ENCODE results near the gene STAMBP.
"Not testable (repeated sequence)": the region's sequence is repeated elsewhere in the genome, so short reads cannot be mapped to it uniquely, and the experiment has no call there.

STAMBP gene

GRCh38 chr2:73828818-73829570, at the start of gene STAMBP:
TSS of gene STAMBP (plus strand) at chr2:73828961. CDS start at chr2:73830857, 1,896 bp downstream.
- peak; percentile 97 for DNase-seq (ENCODE audit: low spot score)

GRCh38 chr2:73779467-73780236, 49.1 kb upstream of the STAMBP start, which contains the start of gene DUSP11:
TSS of gene DUSP11 (minus strand) at chr2:73780103. CDS start at chr2:73779974, 129 bp downstream.
- DNase-seq (ENCODE audit: low spot score), result peak; percentile 93

- DNase-seq (ENCODE audit: low spot score), result no peak
These were observed 48.6 kb upstream of the STAMBP start for GRCh38 chr2:73780237-73780582.

GRCh38 chr2:73783402-73783801, 45.4 kb upstream of the STAMBP start:
- DNase-seq (ENCODE audit: low spot score), result not testable (repeated sequence)

- DNase-seq (ENCODE audit: low spot score), result not testable (repeated sequence)
These were observed 44.9 kb upstream of the STAMBP start, which contains the start of gene C2orf78 for GRCh38 chr2:73783883-73784282. TSS of gene C2orf78 (plus strand) at chr2:73784183. CDS start at chr2:73784310, 127 bp downstream.

- DNase-seq (ENCODE audit: low spot score), result no peak
These were observed 16.9 kb upstream of the STAMBP start for GRCh38 chr2:73811878-73812277.

GRCh38 chr2:73812635-73813034, 16.1 kb upstream of the STAMBP start:
- DNase-seq (ENCODE audit: low spot score), result no peak

- DNase-seq (ENCODE audit: low spot score), result no peak
These were observed 10.5 kb upstream of the STAMBP start for GRCh38 chr2:73818296-73818695.

- DNase-seq (ENCODE audit: low spot score), result no peak
These were observed 7.5 kb upstream of the STAMBP start for GRCh38 chr2:73821227-73821626.

- no peak for DNase-seq (ENCODE audit: low spot score)
These were observed 7.1 kb upstream of the STAMBP start for GRCh38 chr2:73821669-73822068.

GRCh38 chr2:73822276-73822675, 6.5 kb upstream of the STAMBP start:
- no peak for DNase-seq (ENCODE audit: low spot score)

- DNase-seq (ENCODE audit: low spot score), result no peak
These were observed 5.8 kb upstream of the STAMBP start for GRCh38 chr2:73822991-73823390.

- no peak for DNase-seq (ENCODE audit: low spot score)
These were observed 5.3 kb upstream of the STAMBP start for GRCh38 chr2:73823416-73823815.

GRCh38 chr2:73823916-73824523, 4.7 kb upstream of the STAMBP start:
- DNase-seq (ENCODE audit: low spot score), result peak; percentile 52

GRCh38 chr2:73825408-73825807, 3.4 kb upstream of the STAMBP start:
- no peak for DNase-seq (ENCODE audit: low spot score)

GRCh38 chr2:73827018-73827417, 1.7 kb upstream of the STAMBP start:
- no peak for DNase-seq (ENCODE audit: low spot score)

- no peak for DNase-seq (ENCODE audit: low spot score)
These were observed 937 bp upstream of the STAMBP start for GRCh38 chr2:73827660-73828388.

GRCh38 chr2:73828389-73828817, 358 bp upstream of the STAMBP start:
- DNase-seq (ENCODE audit: low spot score), result no peak

GRCh38 chr2:73830871-73831401, 2.2 kb downstream of the STAMBP start:
- DNase-seq (ENCODE audit: low spot score), result no peak

GRCh38 chr2:73832930-73833329, 4.2 kb downstream of the STAMBP start:
- DNase-seq (ENCODE audit: low spot score), result no peak

GRCh38 chr2:73836141-73836943, 7.6 kb downstream of the STAMBP start:
- DNase-seq (ENCODE audit: low spot score), result no peak

All from putamen (tissue), 1 donor.